ENCODE data around the gene CHST12. TPM values are rescaled to one million over a fixed set of nuclear protein-coding genes. Genes with fewer than 3 reads are reported as not detected.

Gene CHST12
- total RNA-seq, 1 donor from 2014 or later = 18.5 TPM

Other genes starting within 250 kb of the CHST12 start
- 32.3 and 32.5 TPM in 2 replicates for gene MAD1L1, start 170.7 kb upstream of the CHST12 start, total RNA-seq
- 22.5 and 22.6 TPM in 2 replicates for gene MRM2, start 161.4 kb upstream of the CHST12 start, total RNA-seq
- 10.2 and 12.0 TPM in 2 replicates for gene NUDT1, start 161.4 kb upstream of the CHST12 start, total RNA-seq
- 20.9 and 28.9 TPM in 2 replicates for gene SNX8, start 89.2 kb upstream of the CHST12 start, total RNA-seq
- 198 and 213 TPM in 2 replicates for gene EIF3B, start 48.8 kb upstream of the CHST12 start, total RNA-seq
- gene GRIFIN, start 72.8 kb downstream of the CHST12 start, total RNA-seq = not detected in 2 replicates
- gene LFNG, start 116.2 kb downstream of the CHST12 start, total RNA-seq = 58.6 and 76.9 TPM in 2 replicates
- 18.7 and 19.7 TPM in 2 replicates for gene BRAT1, start 151.9 kb downstream of the CHST12 start, total RNA-seq
- gene IQCE, start 155.4 kb downstream of the CHST12 start, total RNA-seq = 13.1 and 13.8 TPM in 2 replicates
- gene TTYH3, start 228.4 kb downstream of the CHST12 start, total RNA-seq = 264 and 273 TPM in 2 replicates

Measured in astrocyte (in vitro differentiated cells and primary cell).